HUDEP-2 (cell line): ENCODE results near the gene TBC1D22A.
"Not testable (repeated sequence)": the region's sequence is repeated elsewhere in the genome, so short reads cannot be mapped to it uniquely, and the experiment has no call there.

Source experiments
- DNase-seq, 76 experiments: peaks; one replicate each; lab custom pipeline; 2025; ENCODE audit not compliant: unreplicated experiment in 76 of 76; lab: John Stamatoyannopoulos, UW

Gene TBC1D22A

GRCh38 chr22:47049078-47049624 lies 286.7 kb downstream of the TBC1D22A start:
- no peak for DNase-seq

- DNase-seq: not testable (repeated sequence)
Observed at GRCh38 chr22:47049736-47050400, 287.4 kb downstream of the TBC1D22A start.

- no peak for DNase-seq
Observed at GRCh38 chr22:47050401-47051051, 288.1 kb downstream of the TBC1D22A start.

DNA sequence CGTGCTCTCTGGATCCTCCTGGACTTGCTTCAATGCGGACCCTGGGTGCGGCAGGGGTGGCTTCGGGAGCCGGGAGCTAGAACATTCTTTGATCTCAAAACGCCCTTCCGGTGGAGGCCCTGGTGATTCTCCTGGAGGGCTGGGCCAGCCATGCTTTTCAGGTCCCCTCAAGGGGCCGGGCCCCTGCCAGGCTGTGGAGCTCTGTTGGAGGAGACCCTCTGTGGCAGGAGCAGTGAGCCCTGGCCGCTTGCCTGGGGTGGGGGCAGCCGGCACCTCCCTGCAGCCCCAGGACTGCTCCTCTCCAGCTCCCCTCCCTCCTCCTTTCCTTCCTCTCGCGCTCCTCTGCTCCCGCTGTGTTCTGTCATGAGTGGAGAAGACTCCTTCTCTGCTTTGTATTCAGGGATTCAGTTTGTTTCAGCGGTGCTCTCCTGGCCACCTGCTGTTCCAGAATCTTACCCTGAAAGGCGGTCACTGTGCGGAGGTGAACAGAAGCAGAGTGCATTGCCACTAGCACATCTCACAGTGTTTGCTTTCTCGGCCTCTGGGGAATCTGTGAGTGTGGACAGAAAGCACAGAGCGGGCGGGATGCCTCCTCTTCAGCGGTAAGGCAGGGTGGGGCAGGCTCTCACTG lies 289.1 kb downstream of the TBC1D22A start:
- DNase-seq: no peak

DNA sequence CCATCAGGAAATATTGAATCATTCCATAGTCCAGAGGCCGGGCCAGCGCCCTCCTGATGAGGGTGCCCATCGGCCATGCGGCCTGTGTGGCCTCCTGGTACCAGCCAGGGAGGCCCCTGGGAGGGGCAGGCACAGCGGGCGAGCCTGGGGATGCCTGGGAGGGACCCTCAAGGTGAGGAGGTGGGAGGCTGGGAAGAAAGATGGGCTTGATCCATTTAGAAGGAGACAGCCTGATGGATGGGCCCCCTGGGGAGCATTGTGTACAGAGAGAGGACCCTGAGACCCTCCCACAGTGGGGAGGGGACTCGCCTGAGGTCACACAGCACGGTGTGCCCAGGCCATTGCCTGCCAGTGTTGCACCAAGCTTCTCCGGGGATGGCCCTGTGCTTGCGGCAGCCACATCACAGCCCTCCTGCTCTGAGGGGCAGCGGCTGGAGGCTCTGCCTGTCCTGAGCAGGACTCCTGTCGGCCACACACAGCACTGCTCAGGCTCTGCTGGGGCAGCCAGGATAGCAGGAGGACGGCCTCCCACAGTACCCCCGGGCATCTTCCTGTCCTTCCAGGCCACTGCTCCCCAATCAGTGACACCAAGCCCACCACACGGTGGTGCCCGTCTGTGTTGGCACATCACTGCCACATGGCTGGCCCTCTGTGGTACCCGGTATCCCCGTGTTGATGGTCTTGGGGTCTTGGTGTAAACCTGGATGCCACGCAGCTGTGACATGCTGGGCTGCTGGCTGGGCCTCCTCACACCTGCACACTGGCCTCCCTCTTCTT lies 290.0 kb downstream of the TBC1D22A start:
- no peak for DNase-seq

- no peak for DNase-seq
Observed at GRCh38 chr22:47053013-47053725, 290.7 kb downstream of the TBC1D22A start.

- no peak for DNase-seq
Observed at GRCh38 chr22:47053726-47054141, 291.3 kb downstream of the TBC1D22A start.

DNA sequence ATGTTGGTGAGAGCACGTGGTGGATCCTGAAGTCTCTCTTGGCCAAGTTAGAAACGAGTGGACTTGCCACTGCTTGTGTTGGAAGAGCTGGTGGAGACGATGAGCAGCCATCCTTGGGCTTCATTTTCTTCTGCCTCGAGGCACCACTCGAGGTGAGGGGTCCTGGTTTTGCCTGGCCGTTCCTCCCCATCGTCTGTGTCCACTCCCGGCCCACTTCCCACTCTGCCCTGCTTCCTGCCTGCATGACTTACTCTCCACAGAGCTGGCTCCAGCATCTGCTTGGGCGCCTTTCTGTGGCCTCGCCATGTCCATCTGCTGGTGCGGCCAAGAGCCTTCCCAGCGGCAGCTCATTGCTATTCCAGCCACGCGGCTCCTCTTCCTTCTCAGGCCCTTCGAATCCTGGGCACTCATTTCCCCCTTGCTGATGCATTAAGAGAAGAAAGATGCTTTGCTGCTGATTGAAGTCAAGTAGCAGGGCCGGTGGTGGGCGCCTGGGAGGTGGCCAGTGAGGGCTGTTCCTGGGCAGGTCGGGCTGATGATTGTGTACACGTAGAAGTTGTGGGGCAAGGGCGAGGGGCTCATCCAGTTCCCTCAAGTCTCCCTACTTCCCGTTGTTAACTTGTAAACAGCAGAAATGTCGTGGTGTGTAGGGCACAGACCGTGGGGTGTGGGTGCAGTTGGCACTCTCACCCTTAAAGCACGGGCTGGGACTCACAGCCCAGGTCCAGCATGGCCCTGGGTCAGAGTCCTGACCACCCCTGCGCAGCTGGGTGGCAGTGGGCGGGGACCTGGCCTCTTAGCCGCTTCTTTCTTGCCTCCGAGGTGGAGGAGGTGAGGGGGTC lies 292.0 kb downstream of the TBC1D22A start:
- no peak for DNase-seq

DNA sequence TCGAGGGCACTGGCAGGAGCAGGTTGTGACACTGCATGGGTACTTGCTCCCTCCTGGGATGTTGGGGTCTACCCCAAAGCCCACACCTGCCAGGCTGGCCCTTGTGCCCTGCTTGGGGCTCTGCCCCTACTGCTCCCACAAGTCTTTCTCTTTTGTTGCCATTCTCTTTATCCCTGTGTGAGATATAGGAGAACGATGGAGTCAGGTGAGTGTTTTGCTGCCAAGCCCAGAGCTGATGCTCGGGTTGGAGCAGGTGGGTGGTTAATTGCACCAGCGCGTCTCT lies 292.6 kb downstream of the TBC1D22A start:
- DNase-seq: no peak

GRCh38 chr22:47055461-47055860 lies 293.0 kb downstream of the TBC1D22A start:
- DNase-seq: no peak

DNA sequence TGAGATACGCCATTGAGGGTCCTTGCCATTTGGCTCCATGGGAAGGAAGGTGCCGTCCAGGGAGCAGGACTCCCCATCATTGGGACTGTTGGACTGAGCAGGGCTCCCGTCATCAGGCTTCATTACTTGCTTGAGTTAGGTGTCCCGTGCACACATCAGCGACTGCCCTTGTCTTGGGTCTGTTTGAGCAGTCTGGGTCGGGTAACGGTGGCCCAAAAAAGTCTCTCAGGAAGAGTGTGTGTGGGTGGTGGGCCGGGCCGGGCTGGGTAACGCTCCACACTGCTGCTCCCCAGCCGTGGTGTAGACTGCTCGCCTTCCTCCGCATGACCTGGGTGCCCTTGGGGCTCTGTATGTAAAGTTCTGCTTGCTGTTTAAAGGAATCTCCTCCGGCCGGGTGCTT lies 293.5 kb downstream of the TBC1D22A start:
- no peak for DNase-seq

DNA sequence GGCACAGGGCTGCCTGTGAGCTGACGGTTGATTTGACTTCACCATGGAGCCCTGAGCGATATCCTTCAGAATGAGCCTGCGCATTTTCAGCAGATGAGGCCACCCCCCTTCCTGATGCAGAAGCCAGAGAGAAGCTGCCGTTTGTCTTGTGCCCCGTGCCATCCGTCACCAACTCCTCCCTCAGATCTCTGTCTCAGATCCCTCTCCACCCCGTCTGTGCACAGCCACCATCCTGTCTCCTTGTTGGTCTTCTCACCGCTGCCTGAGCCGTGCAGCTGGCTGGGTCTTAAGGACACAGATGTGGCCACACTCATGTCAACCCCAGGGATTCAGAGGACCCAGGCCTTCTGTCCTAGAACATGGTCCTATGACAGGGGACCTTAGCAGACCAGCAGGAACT lies 293.9 kb downstream of the TBC1D22A start:
- DNase-seq: no peak

- DNase-seq: no peak
Observed at GRCh38 chr22:47056776-47057470, 294.5 kb downstream of the TBC1D22A start.

DNA sequence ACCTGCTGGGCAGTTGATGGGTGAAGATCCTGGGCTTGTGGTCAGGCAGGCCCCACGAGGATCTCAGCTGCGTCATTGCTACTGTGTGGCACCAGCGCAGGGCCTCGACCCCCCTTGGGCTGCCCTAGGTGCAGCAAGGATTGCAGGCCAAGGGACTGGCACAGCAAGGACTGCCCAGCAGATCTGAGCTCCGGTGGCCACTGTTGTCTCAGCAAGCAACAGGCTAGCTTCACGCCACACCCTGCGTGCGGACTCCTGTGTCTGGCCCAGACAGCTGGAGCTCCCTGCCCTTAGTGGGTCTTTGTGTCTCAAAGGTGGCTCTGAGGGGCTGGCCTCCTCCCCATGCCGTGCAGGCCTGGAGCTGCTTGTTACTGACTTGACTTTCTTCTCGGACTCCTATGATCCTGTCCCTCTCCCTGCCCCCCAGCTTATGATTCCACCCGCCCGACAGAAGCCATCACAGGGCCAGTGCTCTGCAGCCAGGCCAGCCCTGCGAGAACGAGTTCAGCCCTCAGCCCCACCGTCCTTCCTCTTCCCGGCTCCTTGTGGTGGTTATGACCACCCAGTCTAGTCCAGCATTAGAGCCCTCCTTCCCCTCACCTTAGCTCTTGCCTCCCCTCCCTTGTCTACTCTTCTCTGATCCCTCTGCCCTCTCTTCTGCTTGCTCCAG lies 295.6 kb downstream of the TBC1D22A start:
- no peak for DNase-seq

GRCh38 chr22:47059076-47059475 lies 296.6 kb downstream of the TBC1D22A start:
- DNase-seq: no peak

- DNase-seq: no peak
Observed at GRCh38 chr22:47059701-47060161, 297.3 kb downstream of the TBC1D22A start.

DNA sequence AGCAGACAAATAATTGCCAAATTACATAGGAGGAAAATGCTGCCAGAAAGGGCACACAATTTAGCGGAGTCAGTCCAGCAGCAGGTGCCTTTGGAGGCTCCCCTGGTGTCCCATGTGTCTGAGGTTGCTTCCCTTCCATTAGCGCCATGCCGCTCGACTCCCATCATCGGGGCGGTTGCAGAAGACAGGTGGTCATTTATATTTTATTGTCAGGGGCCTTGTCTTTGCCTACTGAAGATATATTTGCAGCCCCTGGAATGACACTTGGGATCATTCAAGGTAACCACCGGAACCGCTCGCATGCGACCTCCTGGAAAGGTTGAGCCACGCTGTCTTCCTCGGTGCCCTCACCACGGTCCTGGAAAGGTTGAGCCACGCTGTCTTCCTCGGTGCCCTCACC lies 298.3 kb downstream of the TBC1D22A start:
- no peak for DNase-seq

DNA sequence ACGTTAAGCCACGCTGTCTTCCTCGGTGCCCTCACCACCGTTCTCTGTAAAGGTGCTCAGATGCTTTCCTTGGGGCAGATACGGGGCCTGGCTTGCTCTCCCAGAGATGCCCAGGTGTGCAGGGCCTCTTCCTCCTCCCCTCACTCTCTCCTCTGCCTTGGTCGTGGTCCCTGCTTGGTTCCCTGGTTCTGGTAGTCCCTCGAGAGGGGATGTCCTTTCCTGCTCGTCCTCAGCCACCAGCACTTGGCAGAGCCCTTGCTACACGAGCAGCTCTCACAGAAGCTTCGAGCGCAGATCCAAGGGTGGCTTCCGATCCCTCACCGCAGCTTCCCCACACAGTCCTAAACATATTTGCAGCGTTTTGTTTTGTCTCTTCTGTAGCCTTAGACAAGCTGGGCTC lies 298.8 kb downstream of the TBC1D22A start:
- no peak for DNase-seq

- DNase-seq: no peak
Observed at GRCh38 chr22:47062126-47062525, 299.7 kb downstream of the TBC1D22A start.
